ENCODE measurements around the gene NCR2.
"Not testable (repeated sequence)": the region's sequence is repeated elsewhere in the genome, so short reads cannot be mapped to it uniquely, and the experiment has no call there.

The NCR2 gene, protein sequence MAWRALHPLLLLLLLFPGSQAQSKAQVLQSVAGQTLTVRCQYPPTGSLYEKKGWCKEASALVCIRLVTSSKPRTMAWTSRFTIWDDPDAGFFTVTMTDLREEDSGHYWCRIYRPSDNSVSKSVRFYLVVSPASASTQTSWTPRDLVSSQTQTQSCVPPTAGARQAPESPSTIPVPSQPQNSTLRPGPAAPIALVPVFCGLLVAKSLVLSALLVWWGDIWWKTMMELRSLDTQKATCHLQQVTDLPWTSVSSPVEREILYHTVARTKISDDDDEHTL

GRCh38 chr6:41335296-41335695 lies at the start of gene NCR2:
NCR2 (plus strand) TSS chr6:41335608; CDS start chr6:41335877, 269 bp downstream.
- Histone ChIP-seq H3K4me1 (ENCODE audit: control insufficient read depth, insufficient read depth, low read length) (no peaks in the 10 kb centered on the region), H3K36me3 (ENCODE audit: control insufficient read depth in 2 of 2, insufficient read depth in 2 of 2, low read length in 2 of 2) (no peaks in the 10 kb centered on the region), H3K9me3 (ENCODE audit: control insufficient read depth in 2 of 2, low read length in 2 of 2) (no peaks in the 10 kb centered on the region), H3K27ac (ENCODE audit: low read length) (no peak within 1 kb of the TSS), H3K9ac (ENCODE audit: low read length in 2 of 2) (no peak within 1 kb of the TSS), H3K4me3 (ENCODE audit: low read length in 2 of 2) (no peak within 1 kb of the TSS), H3K27me3 (ENCODE audit: control insufficient read depth in 1 of 2, insufficient read depth in 2 of 2, low read length in 2 of 2) (peaks cover 0 to 4% of the 10 kb centered on the region in 2 donors)

GRCh38 chr6:41286544-41287346 lies 48.7 kb upstream of the NCR2 start, which contains the start of gene TREM1:
TREM1 (minus strand) TSS chr6:41286682; CDS start chr6:41286655, 27 bp downstream.
- H3K4me1 ChIP-seq (ENCODE audit: control insufficient read depth, insufficient read depth, low read length), result no peaks in the 10 kb centered on the region
- H3K4me3 ChIP-seq (ENCODE audit: low read length in 2 of 2), result no peak within 1 kb of the TSS
- no peaks in the 10 kb centered on the region for H3K36me3 ChIP-seq (ENCODE audit: control insufficient read depth in 2 of 2, insufficient read depth in 2 of 2, low read length in 2 of 2)
- H3K27ac ChIP-seq (ENCODE audit: low read length), result no peak within 1 kb of the TSS
- H3K27me3 ChIP-seq (ENCODE audit: control insufficient read depth in 1 of 2, insufficient read depth in 2 of 2, low read length in 2 of 2), result peaks cover 0 to 6% of the 10 kb centered on the region in 2 donors
- H3K9me3 ChIP-seq (ENCODE audit: control insufficient read depth in 2 of 2, low read length in 2 of 2), result no peaks in the 10 kb centered on the region
- no peak within 1 kb of the TSS for H3K9ac ChIP-seq (ENCODE audit: low read length in 2 of 2)

DNA sequence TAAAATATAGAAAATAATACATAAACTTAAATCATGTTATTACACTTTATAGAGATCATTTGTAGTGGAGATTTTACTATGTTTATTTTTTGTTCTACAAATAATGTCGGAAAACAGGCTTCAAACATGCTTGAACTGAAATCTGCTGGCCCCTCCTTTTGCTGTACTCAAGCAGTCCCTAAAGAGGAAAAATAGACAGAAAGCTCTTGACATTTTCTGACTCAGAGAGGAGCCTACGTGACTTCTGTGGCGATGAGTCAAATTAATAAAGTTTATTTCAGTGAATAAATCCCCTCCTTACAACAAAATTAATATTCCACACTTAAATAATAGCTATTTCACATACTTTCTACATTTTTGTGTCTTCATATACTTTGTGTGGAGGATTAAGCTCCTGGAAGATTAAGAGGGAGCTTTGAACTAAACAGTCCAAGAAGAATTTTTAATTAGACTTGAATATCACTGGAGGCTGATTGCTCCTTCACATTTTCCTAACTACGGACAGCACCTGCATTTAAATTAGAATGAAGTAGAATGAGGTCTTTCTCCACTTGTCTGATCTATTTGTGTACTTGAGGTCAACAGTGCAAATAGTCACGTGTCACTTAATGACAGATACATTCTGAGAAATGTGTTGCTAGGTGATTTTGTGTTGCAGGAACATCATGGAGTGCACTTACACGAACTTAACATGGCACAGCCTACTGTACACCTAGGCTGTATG lies 47.2 kb upstream of the NCR2 start:
- Histone ChIP-seq H3K27ac (ENCODE audit: low read length) (no peak overlapping the region), H3K9me3 (ENCODE audit: control insufficient read depth in 2 of 2, low read length in 2 of 2) (no peaks in the 10 kb centered on the region)

DNA sequence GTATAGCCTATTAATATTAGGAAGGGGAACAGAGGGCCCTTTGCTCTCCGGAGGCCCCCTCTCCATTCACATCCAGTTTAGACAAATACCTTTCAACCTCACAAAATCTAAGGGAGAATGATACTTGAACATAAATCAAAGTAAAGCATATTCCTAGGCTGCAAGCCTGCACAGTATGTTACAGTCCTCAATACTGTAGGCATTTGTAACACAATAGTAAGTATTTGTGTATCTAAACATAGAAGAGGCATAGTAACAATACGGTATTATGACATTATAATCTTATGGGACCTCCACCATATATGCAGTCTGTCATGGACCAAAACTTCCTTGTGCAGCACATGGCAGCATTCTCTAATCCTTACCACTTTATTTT lies 46.7 kb upstream of the NCR2 start:
- Histone ChIP-seq H3K9ac (ENCODE audit: low read length in 2 of 2) (no peak overlapping the region), H3K4me1 (ENCODE audit: control insufficient read depth, insufficient read depth, low read length) (no peaks in the 10 kb centered on the region), H3K4me3 (ENCODE audit: low read length in 2 of 2) (no peak overlapping the region), H3K36me3 (ENCODE audit: control insufficient read depth in 2 of 2, insufficient read depth in 2 of 2, low read length in 2 of 2) (no peaks in the 10 kb centered on the region), H3K27ac (ENCODE audit: low read length) (no peak overlapping the region), H3K9me3 (ENCODE audit: control insufficient read depth in 2 of 2, low read length in 2 of 2) (no peaks in the 10 kb centered on the region), H3K27me3 (ENCODE audit: control insufficient read depth in 1 of 2, insufficient read depth in 2 of 2, low read length in 2 of 2) (peaks cover 0 to 2% of the 10 kb centered on the region in 2 donors)

More for the DNA sequence above, 47.2 kb upstream of the NCR2 start:
- Histone ChIP-seq H3K9ac (ENCODE audit: low read length in 2 of 2) (no peak overlapping the region), H3K4me3 (ENCODE audit: low read length in 2 of 2) (no peak overlapping the region), H3K4me1 (ENCODE audit: control insufficient read depth, insufficient read depth, low read length) (no peaks in the 10 kb centered on the region), H3K27me3 (ENCODE audit: control insufficient read depth in 1 of 2, insufficient read depth in 2 of 2, low read length in 2 of 2) (peaks cover 0 to 2% of the 10 kb centered on the region in 2 donors), H3K36me3 (ENCODE audit: control insufficient read depth in 2 of 2, insufficient read depth in 2 of 2, low read length in 2 of 2) (no peaks in the 10 kb centered on the region)

DNA sequence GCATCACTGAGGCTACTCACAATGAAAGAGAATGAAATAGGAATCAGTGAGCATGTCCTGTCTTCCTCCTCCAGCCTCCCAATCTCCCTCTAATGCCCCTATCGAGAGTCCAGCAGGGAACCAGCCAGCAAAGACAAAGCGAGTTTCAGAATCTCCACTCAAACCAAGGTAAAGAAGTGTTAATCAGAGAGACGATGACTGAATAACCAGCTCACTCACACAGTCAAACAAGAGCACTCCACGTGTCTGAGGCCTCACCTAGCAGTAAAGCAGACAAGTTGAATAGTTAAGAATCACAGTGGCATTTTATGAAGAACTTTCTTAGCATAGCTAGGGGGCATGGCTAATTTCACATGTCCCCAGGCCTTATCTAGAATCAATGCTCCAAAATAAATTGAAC lies 45.6 kb upstream of the NCR2 start:
- H3K27me3 ChIP-seq (ENCODE audit: control insufficient read depth in 1 of 2, insufficient read depth in 2 of 2, low read length in 2 of 2), result no peaks in the 10 kb centered on the region
- H3K4me1 ChIP-seq (ENCODE audit: control insufficient read depth, insufficient read depth, low read length), result no peaks in the 10 kb centered on the region
- no peaks in the 10 kb centered on the region for H3K9me3 ChIP-seq (ENCODE audit: control insufficient read depth in 2 of 2, low read length in 2 of 2)
- H3K36me3 ChIP-seq (ENCODE audit: control insufficient read depth in 2 of 2, insufficient read depth in 2 of 2, low read length in 2 of 2), result no peaks in the 10 kb centered on the region
- no peak overlapping the region for H3K4me3 ChIP-seq (ENCODE audit: low read length in 2 of 2)
- H3K27ac ChIP-seq (ENCODE audit: low read length), result no peak overlapping the region
- H3K9ac ChIP-seq (ENCODE audit: low read length in 2 of 2), result no peak overlapping the region

GRCh38 chr6:41291717-41292116 lies 43.7 kb upstream of the NCR2 start:
- Histone ChIP-seq H3K27ac (ENCODE audit: low read length) (no peak overlapping the region), H3K36me3 (ENCODE audit: control insufficient read depth in 2 of 2, insufficient read depth in 2 of 2, low read length in 2 of 2) (no peaks in the 10 kb centered on the region), H3K4me3 (ENCODE audit: low read length in 2 of 2) (no peak overlapping the region), H3K27me3 (ENCODE audit: control insufficient read depth in 1 of 2, insufficient read depth in 2 of 2, low read length in 2 of 2) (no peaks in the 10 kb centered on the region), H3K4me1 (ENCODE audit: control insufficient read depth, insufficient read depth, low read length) (no peaks in the 10 kb centered on the region), H3K9ac (ENCODE audit: low read length in 2 of 2) (no peak overlapping the region), H3K9me3 (ENCODE audit: control insufficient read depth in 2 of 2, low read length in 2 of 2) (no peaks in the 10 kb centered on the region)

DNA sequence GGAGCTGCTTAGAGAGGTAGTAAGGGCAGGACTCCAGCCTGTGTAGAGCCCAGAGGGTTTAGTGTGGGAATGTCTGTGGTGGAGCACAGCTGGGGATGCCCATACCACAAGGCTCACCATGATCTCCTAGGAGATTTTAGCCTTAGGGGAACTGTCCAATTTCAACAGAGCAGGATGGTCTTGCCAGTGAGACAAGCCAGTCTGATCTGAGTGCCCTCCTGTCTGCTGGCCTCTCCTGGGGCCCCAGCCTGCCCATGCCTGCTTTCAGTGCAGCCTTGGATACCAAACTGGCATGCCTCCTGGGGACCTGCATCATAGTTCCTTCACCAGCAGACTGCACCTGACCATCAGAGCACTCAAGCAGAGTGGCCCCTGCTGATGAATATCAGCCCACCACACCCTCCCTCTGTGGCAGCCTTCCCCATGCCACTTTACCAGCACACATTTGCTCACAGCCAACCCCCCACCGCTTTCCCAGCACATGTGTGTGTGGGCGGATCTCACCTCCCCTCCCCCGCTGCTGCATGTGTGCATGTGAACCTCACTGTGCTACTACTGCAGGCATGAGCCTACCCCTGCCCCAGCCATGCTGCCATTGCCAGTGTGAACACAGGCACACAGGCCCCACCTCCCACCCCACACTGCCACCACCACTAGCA lies 41.1 kb upstream of the NCR2 start:
- H3K9me3 ChIP-seq (ENCODE audit: control insufficient read depth in 2 of 2, low read length in 2 of 2), result no peaks in the 10 kb centered on the region
- no peak overlapping the region for H3K9ac ChIP-seq (ENCODE audit: low read length in 2 of 2)
- H3K27ac ChIP-seq (ENCODE audit: low read length), result no peak overlapping the region

GRCh38 chr6:41297248-41297647 lies 38.2 kb upstream of the NCR2 start:
- not testable (repeated sequence) for H3K9ac ChIP-seq (ENCODE audit: low read length in 2 of 2); H3K4me1 ChIP-seq (ENCODE audit: control insufficient read depth, insufficient read depth, low read length); H3K4me3 ChIP-seq (ENCODE audit: low read length in 2 of 2); H3K9me3 ChIP-seq (ENCODE audit: control insufficient read depth in 2 of 2, low read length in 2 of 2); H3K27me3 ChIP-seq (ENCODE audit: control insufficient read depth in 1 of 2, insufficient read depth in 2 of 2, low read length in 2 of 2); H3K36me3 ChIP-seq (ENCODE audit: control insufficient read depth in 2 of 2, insufficient read depth in 2 of 2, low read length in 2 of 2); H3K27ac ChIP-seq (ENCODE audit: low read length)

More for the DNA sequence above, 41.1 kb upstream of the NCR2 start:
- Histone ChIP-seq H3K4me3 (ENCODE audit: low read length in 2 of 2) (no peak overlapping the region), H3K36me3 (ENCODE audit: control insufficient read depth in 2 of 2, insufficient read depth in 2 of 2, low read length in 2 of 2) (no peaks in the 10 kb centered on the region), H3K27me3 (ENCODE audit: control insufficient read depth in 1 of 2, insufficient read depth in 2 of 2, low read length in 2 of 2) (no peaks in the 10 kb centered on the region), H3K4me1 (ENCODE audit: control insufficient read depth, insufficient read depth, low read length) (no peaks in the 10 kb centered on the region)

- no peak overlapping the region for H3K27ac ChIP-seq (ENCODE audit: low read length)
- no peaks in the 10 kb centered on the region for H3K27me3 ChIP-seq (ENCODE audit: control insufficient read depth in 1 of 2, insufficient read depth in 2 of 2, low read length in 2 of 2)
- no peaks in the 10 kb centered on the region for H3K4me1 ChIP-seq (ENCODE audit: control insufficient read depth, insufficient read depth, low read length)
- H3K9me3 ChIP-seq (ENCODE audit: control insufficient read depth in 2 of 2, low read length in 2 of 2), result peaks cover 0 to 2% of the 10 kb centered on the region in 2 donors
- no peak overlapping the region for H3K4me3 ChIP-seq (ENCODE audit: low read length in 2 of 2)
- H3K9ac ChIP-seq (ENCODE audit: low read length in 2 of 2), result no peak overlapping the region
- no peaks in the 10 kb centered on the region for H3K36me3 ChIP-seq (ENCODE audit: control insufficient read depth in 2 of 2, insufficient read depth in 2 of 2, low read length in 2 of 2)
Measured at GRCh38 chr6:41298785-41299502, 36.5 kb upstream of the NCR2 start.

- Histone ChIP-seq H3K4me3 (ENCODE audit: low read length in 2 of 2) (no peak overlapping the region), H3K27ac (ENCODE audit: low read length) (no peak overlapping the region), H3K27me3 (ENCODE audit: control insufficient read depth in 1 of 2, insufficient read depth in 2 of 2, low read length in 2 of 2) (no peaks in the 10 kb centered on the region), H3K9me3 (ENCODE audit: control insufficient read depth in 2 of 2, low read length in 2 of 2) (peaks cover 0 to 2% of the 10 kb centered on the region in 2 donors), H3K36me3 (ENCODE audit: control insufficient read depth in 2 of 2, insufficient read depth in 2 of 2, low read length in 2 of 2) (no peaks in the 10 kb centered on the region), H3K9ac (ENCODE audit: low read length in 2 of 2) (no peak overlapping the region), H3K4me1 (ENCODE audit: control insufficient read depth, insufficient read depth, low read length) (no peaks in the 10 kb centered on the region)
Measured at GRCh38 chr6:41302638-41303037, 32.8 kb upstream of the NCR2 start.
